Measurements from ENCODE around the gene UEVLD.

DNA sequence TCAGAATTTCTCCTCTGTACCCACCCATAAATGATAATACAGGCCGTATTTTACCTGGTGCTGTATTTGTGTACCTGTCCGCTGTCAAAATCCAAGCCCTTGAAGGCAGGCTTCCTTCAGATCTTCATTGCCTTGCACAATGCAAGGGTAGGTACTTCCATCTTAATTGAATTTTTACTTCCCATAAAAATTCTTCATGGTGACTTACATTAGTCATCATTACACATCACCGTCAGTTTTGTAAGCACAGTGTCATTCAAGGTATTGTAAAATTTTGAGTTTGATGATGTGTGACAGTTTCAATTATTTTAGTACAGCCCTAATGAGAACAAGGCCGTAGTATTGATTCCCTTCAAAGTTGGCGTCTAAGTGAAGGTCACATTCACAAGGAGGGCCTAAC is 61.0 kb downstream of the UEVLD start:
- TF ChIP-seq, protein P1, sequence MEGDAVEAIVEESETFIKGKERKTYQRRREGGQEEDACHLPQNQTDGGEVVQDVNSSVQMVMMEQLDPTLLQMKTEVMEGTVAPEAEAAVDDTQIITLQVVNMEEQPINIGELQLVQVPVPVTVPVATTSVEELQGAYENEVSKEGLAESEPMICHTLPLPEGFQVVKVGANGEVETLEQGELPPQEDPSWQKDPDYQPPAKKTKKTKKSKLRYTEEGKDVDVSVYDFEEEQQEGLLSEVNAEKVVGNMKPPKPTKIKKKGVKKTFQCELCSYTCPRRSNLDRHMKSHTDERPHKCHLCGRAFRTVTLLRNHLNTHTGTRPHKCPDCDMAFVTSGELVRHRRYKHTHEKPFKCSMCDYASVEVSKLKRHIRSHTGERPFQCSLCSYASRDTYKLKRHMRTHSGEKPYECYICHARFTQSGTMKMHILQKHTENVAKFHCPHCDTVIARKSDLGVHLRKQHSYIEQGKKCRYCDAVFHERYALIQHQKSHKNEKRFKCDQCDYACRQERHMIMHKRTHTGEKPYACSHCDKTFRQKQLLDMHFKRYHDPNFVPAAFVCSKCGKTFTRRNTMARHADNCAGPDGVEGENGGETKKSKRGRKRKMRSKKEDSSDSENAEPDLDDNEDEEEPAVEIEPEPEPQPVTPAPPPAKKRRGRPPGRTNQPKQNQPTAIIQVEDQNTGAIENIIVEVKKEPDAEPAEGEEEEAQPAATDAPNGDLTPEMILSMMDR (optimal IDR thresholded peaks at IDR 0.05 in 1 of 3, IDR thresholded peaks at IDR 0.05 in 1 of 3, conservative IDR thresholded peaks at IDR 0.05 in 1 of 3; ENCODE audit: extremely low read depth in 1 of 3, insufficient read depth in 2 of 3, low read length in 3 of 3), result no peak
- TF ChIP-seq EZH2 (IDR thresholded peaks at IDR 0.05; ENCODE audit: low read length), result no peak

All from keratinocyte (primary cell).